ENCODE data around the gene NPHP4.

NPHP4 gene

GRCh38 chr1:5992026-5992813 lies at the start of gene NPHP4:
Gene NPHP4, minus strand, starts transcription at chr1:5992425. Its CDS starts 6,136 bp downstream, at chr1:5986289.
- peak; percentile 29 for TF ChIP-seq CTCF (IDR thresholded peaks at IDR 0.05; ENCODE audit: control insufficient read depth, extremely low read depth, insufficient read depth)
- peak within 1 kb of the TSS; percentile 85 for H3K4me3 ChIP-seq (ENCODE audit: low read depth, low read length)
- DNase-seq (ENCODE audit: low read depth): peak; percentile 99

- no peak for DNase-seq (ENCODE audit: low read depth)
- TF ChIP-seq CTCF (IDR thresholded peaks at IDR 0.05; ENCODE audit: control insufficient read depth, extremely low read depth, insufficient read depth): peak; percentile 56
These were observed 49.3 kb upstream of the NPHP4 start for GRCh38 chr1:6041432-6042062.

DNA sequence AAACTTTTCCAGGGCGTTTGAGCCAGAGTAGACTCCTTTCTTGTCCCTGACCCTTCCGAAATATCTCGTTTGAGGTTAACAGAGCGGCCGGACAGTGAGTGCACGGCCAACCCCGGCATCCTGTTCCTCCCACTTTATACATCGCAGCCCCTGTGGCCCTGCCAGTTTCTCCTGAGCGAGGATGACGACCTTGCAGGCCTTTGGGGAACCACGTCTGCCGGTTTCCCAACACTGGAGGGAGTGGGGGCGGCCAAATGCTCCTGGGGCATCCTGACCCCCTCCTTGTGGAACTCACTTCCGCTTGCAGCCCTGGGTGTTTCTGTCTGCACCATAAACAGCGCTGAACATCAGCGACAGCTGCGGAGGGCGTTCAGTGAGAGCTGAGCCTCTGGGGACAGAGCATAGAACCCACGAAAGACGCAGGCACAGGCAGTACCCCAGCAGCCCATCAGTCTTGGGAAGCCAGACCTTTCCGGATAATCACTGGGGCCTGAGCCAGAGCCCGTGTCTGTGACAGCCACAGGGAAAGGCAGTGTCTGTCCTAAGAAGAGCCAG lies 48.7 kb upstream of the NPHP4 start:
- no peak overlapping the region for H3K4me3 ChIP-seq (ENCODE audit: low read depth, low read length)
- no peak for DNase-seq (ENCODE audit: low read depth)
- TF ChIP-seq CTCF (IDR thresholded peaks at IDR 0.05; ENCODE audit: control insufficient read depth, extremely low read depth, insufficient read depth): no peak

More at GRCh38 chr1:6041432-6042062, 49.3 kb upstream of the NPHP4 start:
- no peak overlapping the region for H3K4me3 ChIP-seq (ENCODE audit: low read depth, low read length)

GRCh38 chr1:6040444-6040843 lies 48.2 kb upstream of the NPHP4 start:
- DNase-seq (ENCODE audit: low read depth): no peak
- no peak overlapping the region for H3K4me3 ChIP-seq (ENCODE audit: low read depth, low read length)
- TF ChIP-seq CTCF (IDR thresholded peaks at IDR 0.05; ENCODE audit: control insufficient read depth, extremely low read depth, insufficient read depth): no peak

DNA sequence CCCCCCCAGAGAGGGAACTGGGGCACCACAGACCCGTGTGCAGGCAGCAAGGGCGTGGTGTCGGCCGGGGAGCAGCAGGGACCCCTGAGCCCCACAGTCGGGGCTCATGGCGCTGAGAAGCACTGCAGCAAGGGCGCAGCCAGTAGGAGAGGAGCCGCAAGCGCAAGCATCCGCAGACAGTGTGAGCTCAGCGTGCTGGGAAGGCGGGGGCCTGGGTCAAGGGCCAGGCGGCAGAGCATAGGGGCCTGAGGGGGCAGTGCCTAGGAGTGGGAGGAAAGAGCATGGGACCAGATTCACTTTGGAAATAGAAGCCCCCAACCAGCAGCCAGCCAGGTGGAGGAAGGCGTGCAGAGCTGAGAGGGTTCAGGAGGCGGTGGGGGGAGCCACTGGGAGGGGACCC lies 46.8 kb upstream of the NPHP4 start:
- no peak overlapping the region for H3K4me3 ChIP-seq (ENCODE audit: low read depth, low read length)
- no peak for TF ChIP-seq CTCF (IDR thresholded peaks at IDR 0.05; ENCODE audit: control insufficient read depth, extremely low read depth, insufficient read depth)
- no peak for DNase-seq (ENCODE audit: low read depth)

- no peak for DNase-seq (ENCODE audit: low read depth)
- no peak for TF ChIP-seq CTCF (IDR thresholded peaks at IDR 0.05; ENCODE audit: control insufficient read depth, extremely low read depth, insufficient read depth)
- H3K4me3 ChIP-seq (ENCODE audit: low read depth, low read length): no peak overlapping the region
These were observed 46.4 kb upstream of the NPHP4 start for GRCh38 chr1:6038603-6039002.
